ENCODE measurements around the gene SYNRG.

SYNRG gene

DNA sequence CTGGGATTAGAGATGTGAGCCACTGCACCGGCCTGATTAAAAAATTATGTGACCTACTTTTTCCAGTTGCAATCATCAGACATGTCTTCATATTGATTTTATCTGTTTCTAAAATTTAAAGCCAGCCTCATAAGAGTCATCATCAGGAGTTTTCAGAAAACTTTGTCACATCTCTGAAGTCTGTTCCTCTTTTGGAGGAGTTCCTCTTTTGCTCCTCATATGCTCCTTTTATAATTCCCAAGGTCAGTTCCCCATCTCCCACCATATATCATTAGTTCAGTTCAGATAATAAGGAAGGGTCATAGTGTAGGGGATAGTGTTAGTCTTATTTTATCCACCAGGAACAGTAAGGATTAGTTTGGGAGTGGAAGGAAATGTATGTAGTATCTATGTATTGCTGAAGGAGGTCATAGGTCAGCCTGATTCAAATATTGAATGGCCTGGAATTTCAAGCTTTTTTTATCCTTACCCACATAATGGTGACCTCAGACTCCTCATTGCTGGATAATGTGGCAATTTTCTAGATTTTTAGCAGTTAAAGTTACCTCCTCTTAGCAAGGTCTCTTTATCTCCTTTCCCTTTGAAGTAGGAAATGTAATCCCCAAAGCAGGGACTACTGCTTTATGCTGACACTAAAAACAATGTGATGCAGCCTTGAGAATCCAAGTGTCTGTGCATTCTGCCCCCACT is 133.3 kb downstream of the SYNRG start:
- no peak for DNase-seq

DNA sequence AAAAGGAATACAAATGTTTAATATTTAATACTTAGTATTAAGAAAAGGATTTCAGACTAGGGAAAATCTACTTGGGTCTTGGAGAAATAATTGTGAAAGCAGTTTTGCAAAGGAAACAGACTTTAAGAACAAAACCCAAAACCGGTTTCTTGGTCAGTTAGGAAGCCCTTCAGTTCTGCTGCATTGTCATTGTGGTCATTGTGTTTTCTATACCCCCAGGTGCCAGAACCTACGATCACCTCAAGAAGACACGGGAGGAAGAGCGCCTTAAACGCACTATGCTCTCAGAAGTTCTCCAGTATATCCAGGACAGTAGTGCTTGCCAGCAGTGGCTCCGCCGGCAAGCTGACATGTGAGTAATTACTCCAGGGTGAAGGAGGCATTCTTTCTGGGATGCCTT is 139.0 kb downstream of the SYNRG start:
- DNase-seq, result no peak

DNA sequence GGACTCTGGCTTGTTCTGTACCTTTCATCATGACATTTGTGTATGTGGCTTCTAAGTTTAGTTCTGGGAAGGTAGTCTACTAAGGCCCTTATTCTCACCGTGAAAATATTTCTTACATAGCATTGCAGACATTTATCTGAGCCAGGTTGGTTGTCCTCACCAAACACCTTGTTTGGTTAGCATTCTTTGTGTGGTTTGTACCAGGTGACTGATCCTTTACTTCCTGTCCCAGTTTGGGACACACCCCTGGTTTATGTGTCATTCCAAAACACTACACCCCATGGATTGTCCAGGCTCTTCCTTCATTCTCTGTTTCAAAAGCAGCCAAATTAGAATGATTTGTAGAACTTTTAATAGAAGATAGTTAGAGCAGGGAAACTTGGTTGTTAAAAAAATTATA is 142.7 kb downstream of the SYNRG start:
- DNase-seq, result no peak

DNA sequence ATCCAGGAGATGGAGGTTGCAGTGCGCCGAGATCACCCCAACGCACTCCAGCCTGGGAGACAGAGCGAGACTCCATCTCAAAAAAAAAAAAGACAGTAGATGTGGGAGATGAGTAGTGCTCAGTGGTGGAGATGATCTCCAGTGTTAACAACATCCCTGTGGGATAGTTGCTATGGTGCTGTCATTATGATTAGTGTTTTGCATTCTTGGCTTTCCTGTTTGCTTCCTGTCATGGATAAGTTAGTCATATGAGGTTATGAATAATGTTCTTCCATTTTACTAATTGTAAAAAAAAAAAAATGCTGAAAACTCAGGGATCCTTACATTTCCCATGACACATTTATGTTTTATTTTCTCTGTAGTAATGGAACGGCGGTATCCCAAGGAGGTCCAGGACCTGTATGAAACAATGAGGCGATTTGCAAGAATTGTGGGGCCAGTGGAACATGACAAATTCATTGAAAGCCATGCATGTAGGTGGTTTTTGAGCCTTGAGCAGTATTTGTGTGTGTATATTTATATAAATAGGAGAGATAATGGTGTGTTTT is 144.1 kb downstream of the SYNRG start:
- no peak for DNase-seq
